ENCODE data around the gene ADIG. TPM values are rescaled to one million over a fixed set of nuclear protein-coding genes. Genes with fewer than 3 reads are reported as not detected.

Gene ADIG
- total RNA-seq, 1 experiment from 2014 or later = not detected

GRCh38 chr20:38538789-38539188 lies 42.2 kb upstream of the ADIG start:
- Mint-ChIP-seq H3K4me1 (ENCODE audit: low read depth, unreplicated experiment) (no peaks in the 10 kb centered on the region), H3K36me3 (ENCODE audit: insufficient read depth, unreplicated experiment) (peaks cover 31% of the 10 kb centered on the region), H3K27me3 (ENCODE audit: unreplicated experiment) (no peaks in the 10 kb centered on the region), H3K9me3 (ENCODE audit: low read depth, unreplicated experiment) (no peaks in the 10 kb centered on the region), H3K4me3 (ENCODE audit: low read depth, unreplicated experiment) (no peak overlapping the region), H3K27ac (ENCODE audit: unreplicated experiment) (no peak overlapping the region)
- intact Hi-C loops (cut with micrococcal nuclease; ENCODE audit: unreplicated experiment) = no loop called here
- CTCF ChIA-PET = no interaction called here
- DNase-seq = no peak
- TF ChIP-seq CTCF (IDR thresholded peaks at IDR 0.05; ENCODE audit: unreplicated experiment) = no peak
- no TSS peak for BruUV-seq (replicated peaks)

GRCh38 chr20:38543014-38543906 lies 37.7 kb upstream of the ADIG start:
- H3K4me1 Mint-ChIP-seq (ENCODE audit: low read depth, unreplicated experiment) = no peaks in the 10 kb centered on the region

DNA sequence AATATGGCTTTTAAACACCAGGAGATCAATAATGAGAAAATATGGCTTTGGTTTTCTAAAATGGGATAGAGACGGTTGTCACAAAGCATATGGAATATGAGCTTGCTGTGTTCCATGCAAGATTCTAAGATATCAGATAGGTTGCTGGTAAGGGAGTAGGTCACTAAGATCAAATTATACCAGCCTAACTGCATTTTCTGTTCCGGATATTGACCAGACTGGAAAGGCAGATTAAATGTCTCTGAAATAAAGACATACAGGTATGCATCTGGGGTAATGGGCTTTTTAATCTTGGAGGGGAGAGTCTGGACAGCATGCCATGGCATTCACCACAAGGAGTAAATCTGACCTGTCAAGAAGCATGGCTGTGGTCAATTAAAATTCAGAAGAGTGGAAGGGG lies 35.2 kb upstream of the ADIG start:
- no peak for TF ChIP-seq CTCF (IDR thresholded peaks at IDR 0.05; ENCODE audit: unreplicated experiment)
- Mint-ChIP-seq H3K36me3 (ENCODE audit: insufficient read depth, unreplicated experiment) (peaks cover 7% of the 10 kb centered on the region), H3K4me3 (ENCODE audit: low read depth, unreplicated experiment) (no peak overlapping the region), H3K9me3 (ENCODE audit: low read depth, unreplicated experiment) (no peaks in the 10 kb centered on the region), H3K27ac (ENCODE audit: unreplicated experiment) (no peak overlapping the region), H3K27me3 (ENCODE audit: unreplicated experiment) (no peaks in the 10 kb centered on the region), H3K4me1 (ENCODE audit: low read depth, unreplicated experiment) (no peaks in the 10 kb centered on the region)
- CTCF ChIA-PET = no interaction called here
- no peak for DNase-seq
- intact Hi-C loops (cut with micrococcal nuclease; ENCODE audit: unreplicated experiment) = no loop called here
- BruUV-seq (replicated peaks) = no TSS peak

More at GRCh38 chr20:38543014-38543906, 37.7 kb upstream of the ADIG start:
- no TSS peak for BruUV-seq (replicated peaks)
- Mint-ChIP-seq H3K27ac (ENCODE audit: unreplicated experiment) (no peak overlapping the region), H3K36me3 (ENCODE audit: insufficient read depth, unreplicated experiment) (peaks cover 1% of the 10 kb centered on the region), H3K4me3 (ENCODE audit: low read depth, unreplicated experiment) (no peak overlapping the region), H3K9me3 (ENCODE audit: low read depth, unreplicated experiment) (no peaks in the 10 kb centered on the region), H3K27me3 (ENCODE audit: unreplicated experiment) (no peaks in the 10 kb centered on the region)
- no peak for TF ChIP-seq CTCF (IDR thresholded peaks at IDR 0.05; ENCODE audit: unreplicated experiment)
- CTCF ChIA-PET = no interaction called here
- intact Hi-C loops (cut with micrococcal nuclease; ENCODE audit: unreplicated experiment) = no loop called here
- DNase-seq = no peak

- DNase-seq = no peak
- BruUV-seq (replicated peaks) = no TSS peak
- H3K36me3 Mint-ChIP-seq (ENCODE audit: insufficient read depth, unreplicated experiment) = peaks cover 9% of the 10 kb centered on the region
- H3K27ac Mint-ChIP-seq (ENCODE audit: unreplicated experiment) = no peak overlapping the region
- intact Hi-C loops (cut with micrococcal nuclease; ENCODE audit: unreplicated experiment) = no loop called here
- no peaks in the 10 kb centered on the region for H3K9me3 Mint-ChIP-seq (ENCODE audit: low read depth, unreplicated experiment)
- no peak overlapping the region for H3K4me3 Mint-ChIP-seq (ENCODE audit: low read depth, unreplicated experiment)
- no peaks in the 10 kb centered on the region for H3K4me1 Mint-ChIP-seq (ENCODE audit: low read depth, unreplicated experiment)
- H3K27me3 Mint-ChIP-seq (ENCODE audit: unreplicated experiment) = no peaks in the 10 kb centered on the region
- no peak for TF ChIP-seq CTCF (IDR thresholded peaks at IDR 0.05; ENCODE audit: unreplicated experiment)
- CTCF ChIA-PET = no interaction called here
Measured at GRCh38 chr20:38547288-38548085, 33.5 kb upstream of the ADIG start.

Data from Calu3 (cell line).